GM18909 (cell line): Measurements from ENCODE around the gene POLR2F.
"Not testable (repeated sequence)": the region's sequence is repeated elsewhere in the genome, so short reads cannot be mapped to it uniquely, and the experiment has no call there.

ENCODE experiments used
- ATAC-seq: cut with Tn5 transposase; IDR thresholded peaks from one replicate; pipeline ENCODE4 v1.9.1; 2021; ENCODE audit warnings: mild to moderate bottlenecking; ENCODE audit not compliant: unreplicated experiment, poor library complexity

POLR2F gene

DNA sequence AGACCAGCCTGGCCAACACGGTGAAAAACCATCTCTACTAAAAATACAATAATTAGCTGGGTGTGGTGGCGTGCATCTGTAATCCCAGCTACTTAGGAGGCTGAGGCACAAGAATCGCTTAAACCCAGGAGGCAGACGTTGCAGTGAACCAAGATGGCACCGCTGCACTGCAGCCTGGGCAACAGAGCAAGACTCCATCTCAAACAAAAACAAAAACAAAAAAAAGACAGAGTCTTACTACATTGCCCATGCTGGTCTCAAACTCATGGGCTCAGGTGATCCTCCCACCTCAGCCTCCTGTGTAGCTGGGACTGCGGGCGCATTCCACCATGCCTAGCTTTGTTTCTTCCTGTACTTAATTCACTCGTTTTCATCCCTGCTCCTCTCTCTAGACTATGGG, 22.5 kb downstream of the POLR2F start:
- ATAC-seq, result not testable (repeated sequence)

DNA sequence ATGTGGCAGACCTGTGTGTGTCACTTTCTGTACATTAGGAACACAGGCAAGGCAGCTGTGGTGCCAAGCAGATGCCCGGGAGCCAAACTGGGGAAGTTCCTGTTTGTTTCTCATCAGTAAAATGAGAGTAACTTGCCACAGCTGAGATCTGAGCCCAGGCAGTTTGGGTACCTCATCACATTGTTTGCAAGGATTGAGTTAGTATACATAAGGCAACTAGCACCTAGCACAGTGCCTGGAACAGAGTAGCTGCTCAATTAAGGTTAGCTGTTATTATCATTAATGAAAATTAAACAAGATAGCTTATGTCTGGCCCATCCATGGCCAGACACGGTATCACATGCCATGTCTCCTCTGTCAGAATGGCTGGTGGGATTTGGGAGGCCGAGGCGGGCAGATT, 23.0 kb downstream of the POLR2F start:
- ATAC-seq, result no peak

DNA sequence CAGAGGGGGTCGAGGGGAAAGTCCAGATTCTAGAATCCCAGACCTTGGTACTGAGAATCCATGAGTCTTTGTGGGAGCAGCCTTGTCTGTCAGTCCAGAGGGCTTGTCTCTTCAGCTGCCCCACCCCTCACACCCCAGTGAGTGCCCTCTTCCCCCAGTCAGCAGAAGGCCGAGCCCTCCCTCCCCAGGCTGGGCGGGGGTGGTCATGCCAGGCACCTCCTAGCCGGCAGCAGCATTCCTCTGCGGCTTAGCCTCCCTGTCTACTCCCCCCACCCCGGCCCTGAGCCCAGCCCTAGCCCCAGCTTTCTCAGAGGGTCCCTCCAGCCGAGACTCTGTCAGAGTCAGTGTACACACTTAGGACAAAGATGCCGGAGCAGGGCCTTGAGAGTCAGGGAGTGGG, 26.3 kb downstream of the POLR2F start:
- no peak for ATAC-seq

DNA sequence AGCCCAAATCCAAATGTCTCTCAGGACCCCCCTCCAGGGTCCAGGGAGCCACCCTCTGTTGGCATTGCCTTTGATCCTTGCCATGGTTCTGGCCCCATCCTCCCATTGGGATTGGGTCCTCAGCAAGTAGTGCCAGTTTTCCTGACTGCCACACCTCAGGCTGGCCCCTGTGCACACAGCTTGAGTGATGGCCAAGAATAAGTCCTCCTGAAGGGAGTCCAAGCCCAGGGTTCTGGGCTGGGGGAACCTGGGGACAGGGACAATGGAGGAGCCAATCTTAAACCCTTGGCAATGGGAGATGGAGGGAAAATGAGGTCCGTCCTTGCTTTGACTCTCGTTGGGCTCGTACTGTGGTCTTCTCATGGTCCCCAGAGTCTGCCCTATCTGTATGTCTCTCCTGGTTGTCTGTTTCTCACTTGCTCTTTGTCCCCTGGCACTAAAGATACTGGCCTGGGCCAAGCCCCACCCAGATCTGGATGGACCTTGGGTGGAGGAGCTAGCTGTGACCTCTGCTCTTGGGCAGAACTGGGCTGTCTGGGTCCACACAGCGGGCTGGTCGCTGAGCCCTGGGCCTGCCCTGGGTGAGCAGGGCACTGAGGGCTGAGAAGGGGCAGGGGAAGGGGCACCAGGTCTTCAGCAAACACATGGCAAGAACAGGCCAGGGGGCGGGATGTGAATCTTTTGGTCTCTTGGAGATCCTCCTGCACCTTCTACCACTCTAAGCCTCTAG, 27.9 kb downstream of the POLR2F start:
- ATAC-seq, result no peak

DNA sequence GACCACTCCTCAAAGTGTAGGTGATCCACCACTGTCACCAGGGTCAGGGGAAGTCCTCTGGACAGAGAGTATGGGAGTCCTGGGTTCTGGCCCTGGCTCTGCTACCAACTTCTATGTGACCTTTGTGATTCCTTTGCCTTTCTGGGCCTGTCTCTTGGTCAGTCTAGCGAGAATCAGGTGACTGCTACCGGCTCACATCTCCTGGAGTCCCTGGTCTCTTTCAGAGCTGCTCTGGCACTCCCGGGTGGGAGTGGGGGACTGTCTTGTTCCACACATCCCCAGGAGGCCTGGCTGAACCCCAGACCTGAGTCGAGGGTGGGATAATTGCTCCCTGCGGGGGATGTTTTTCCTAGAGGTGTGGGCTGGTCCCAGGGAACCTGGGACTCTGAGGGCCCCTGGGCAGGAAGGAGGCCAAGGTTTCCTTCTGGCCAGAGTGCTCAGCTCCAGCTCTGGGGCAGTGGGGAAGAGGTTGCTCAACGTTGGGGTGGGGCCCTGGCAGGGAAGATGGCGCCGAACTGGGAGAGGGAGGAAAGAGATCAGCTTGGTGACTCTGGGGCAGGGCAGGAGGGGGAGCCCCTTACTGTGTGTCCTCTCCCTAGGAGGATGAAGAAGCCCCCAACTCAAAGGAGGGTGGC, 28.8 kb downstream of the POLR2F start:
- no peak for ATAC-seq

DNA sequence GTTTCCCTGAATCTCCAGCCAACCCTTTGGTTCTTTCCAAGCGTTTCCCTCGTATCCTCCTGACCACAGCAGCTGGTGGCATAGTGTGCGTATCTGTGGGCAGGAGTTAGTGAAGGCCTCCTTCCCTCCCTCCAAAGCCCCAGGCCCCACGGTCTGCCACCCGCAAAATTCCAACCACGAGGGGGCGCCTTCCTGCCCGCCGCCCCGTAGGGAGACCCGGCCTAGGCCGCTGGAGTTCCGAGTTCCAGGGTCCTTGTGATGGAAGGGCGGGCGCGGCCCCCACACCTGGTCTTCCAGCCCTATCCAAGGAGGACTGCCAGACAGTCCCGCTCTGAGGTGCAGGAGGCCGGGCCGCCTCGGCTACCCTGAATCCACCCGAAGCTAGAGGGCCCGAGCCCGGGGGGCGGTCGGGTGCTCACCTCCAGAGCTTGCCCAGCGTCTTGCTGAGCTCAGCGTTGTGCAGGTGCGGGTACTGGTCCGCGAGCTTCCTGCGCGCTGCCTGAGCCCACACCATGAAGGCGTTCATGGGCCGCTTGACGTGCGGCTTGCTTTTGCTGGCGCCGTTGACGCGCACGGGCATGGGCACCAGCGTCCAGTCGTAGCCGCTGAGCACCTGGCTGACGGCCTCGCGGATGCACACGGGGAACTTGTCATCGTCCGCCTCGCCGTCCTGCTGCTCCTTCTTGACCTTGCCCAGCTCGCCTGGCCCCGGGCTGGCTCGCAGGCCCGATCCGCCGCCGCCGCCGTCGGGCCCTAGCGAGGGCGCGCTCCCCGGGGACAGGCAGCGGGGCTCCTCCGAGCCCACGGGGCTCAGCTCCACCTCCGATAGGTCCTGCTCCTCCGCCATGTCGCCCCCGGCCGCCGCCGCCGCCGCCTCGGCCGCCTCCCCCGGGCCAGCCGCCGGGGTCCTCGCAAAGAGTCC, 29.7 kb downstream of the POLR2F start:
- no peak for ATAC-seq

DNA sequence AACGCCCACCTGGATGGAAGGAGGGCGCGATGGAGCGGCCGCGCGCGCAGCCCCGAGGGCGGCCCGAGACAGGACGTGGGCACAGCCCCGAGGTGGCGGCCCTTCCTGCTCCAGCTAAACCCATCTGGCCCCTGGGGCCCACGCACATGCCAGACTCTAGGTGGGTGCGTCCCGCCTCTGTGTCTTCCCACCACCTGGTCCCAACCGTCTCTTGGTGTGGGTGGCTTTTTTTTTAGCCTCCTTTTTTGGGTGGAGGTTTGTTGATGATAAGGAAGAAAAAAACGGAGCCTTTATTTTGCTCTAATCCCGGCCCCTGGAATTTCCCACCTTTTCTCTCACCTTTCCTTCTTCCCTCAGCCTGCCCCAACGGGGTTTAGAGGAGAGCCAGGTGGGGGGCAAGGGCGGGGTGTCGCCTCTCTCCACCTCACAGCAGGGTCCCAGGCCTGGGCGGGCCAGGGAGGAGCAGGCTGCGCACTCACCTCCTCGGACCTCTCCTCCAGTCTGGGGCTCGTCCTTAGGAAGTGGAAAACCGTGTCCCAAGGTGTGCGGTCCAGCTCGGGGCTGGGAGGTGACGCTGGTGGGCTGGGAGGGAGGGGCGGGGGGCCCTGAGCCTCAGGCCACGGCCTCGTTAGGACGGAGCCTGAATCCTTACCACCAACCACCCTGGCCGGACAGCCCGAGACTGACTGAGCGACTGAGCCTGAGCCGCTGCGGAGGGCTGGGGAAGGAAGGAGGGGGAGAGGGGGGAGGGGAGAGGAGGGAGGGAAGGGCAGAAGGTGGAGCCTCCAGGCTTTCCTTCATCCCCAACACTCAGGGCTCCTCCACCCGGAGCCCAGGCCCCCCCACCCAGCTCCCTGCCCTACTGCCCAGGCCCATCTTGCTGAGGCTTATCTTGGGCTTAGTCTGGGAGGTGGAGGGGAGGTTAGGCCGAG, 30.6 kb downstream of the POLR2F start, which contains the start of gene SOX10:
Gene SOX10 (minus strand): TSS at position 696 of the 932 bp plus-strand sequence. CDS start 771 bp downstream, outside the sequence.
- ATAC-seq, result no peak

DNA sequence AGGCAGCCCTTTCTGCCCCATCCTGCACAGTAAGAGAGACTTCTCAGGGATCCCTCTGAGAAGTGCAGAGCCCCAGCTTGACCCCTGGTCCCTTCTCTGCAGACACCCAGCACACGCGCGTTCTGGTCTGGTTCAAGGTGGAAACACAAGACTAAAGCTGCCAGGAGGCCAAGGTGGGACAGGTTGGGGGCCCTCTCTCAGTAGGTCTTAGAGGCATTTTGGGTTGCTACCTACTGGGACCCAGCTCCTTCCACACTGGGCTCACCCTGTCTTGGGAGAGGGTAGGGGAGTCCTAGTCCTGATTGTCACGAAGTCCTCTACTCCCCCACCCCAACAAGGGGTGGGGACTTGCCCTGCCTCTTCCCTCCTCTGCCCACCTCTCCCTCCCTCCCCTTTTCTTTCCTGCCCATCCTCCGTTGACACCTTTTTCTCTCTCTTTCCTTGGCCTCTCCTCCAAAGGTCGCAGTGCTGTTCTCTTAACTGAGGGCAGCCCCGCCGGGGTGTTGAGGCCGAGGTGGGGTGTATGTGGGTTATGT, 31.6 kb downstream of the POLR2F start:
- ATAC-seq, result no peak

DNA sequence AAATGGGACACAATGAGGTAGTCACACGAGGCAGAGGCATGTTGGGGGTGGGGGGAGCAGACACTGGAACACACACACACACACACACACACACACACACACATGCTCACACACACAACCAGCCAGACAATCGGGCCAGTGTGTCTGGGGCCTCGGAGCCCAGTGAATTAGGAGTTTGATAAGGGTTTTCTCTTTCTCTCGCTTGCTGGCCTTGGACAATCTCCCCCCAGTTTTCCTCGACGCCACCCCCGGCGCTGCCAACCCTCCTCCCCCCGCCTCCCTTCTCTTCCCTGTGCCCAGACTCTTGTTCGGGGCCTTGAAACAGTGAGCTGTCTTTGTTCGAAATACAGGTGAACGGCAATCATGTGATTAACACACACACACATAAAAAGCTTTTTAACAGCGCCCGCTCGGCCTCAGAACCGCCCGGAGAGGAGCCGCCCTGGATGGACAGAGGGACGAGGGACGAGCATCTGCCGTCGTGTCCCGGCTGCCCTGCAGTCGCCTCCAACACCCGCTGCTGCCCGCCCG, 32.3 kb downstream of the POLR2F start:
- ATAC-seq, result no peak

DNA sequence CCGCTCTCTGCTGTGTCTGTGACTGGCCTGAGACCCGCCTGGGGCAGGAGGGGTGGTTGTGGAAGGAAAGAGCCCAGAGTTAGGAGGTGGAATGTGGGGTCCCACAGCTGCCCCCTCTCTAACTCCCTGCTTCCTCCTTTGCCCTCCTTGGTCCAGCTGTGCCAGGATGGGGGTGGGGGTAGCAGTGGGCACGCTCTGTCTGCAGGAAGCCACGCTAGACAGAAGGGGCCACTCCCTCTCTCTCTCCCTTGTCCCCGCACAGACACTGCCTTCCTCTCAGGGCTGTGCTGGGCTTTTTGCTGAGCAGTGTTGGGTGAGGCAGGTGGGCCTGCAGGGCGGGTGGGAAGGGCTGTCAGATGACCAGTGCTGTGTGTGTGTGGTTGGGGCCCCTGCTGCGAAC, 32.9 kb downstream of the POLR2F start:
- ATAC-seq, result no peak

DNA sequence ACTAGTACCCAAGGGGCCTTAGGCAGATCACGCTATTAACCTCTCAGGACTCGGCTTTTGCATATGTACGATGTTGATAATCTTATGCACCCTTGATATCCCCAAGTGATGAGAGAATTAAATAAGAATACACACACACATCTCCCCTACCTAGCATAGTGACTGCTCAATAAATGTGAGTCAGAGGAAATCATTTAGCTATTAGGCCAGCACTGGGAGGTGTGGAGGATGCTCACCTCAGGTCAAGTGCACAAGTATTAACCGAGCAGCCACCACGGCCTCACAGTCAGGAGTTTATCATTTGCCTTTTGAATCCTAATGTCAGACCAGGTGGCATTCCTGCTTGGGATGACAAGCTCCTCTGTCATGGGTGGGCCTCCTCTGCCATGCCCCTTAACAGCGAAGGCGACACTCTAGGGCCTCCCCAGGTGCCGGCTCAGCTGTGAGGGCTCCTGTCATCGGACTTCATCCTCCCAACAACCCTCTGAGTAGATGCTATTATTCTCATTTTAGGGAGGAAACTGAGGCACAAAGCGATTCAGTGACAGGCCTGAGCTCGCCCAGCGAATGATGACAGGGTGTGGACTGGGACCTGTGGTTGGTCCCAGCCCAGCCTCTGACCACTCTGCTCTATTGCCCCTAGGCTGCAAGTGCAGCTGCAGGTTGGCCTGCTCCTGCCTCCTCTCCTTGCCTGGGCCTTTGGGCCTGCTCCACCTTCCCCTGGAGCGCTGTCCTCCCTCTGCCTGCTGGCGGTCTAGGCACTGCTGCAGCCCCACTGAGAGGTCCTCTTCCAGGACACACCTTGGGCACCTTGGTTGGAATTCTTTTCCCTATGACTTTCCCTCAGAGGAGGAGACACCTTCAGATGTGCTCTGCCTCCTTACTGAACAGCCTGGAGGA, 35.9 kb downstream of the POLR2F start:
- no peak for ATAC-seq

DNA sequence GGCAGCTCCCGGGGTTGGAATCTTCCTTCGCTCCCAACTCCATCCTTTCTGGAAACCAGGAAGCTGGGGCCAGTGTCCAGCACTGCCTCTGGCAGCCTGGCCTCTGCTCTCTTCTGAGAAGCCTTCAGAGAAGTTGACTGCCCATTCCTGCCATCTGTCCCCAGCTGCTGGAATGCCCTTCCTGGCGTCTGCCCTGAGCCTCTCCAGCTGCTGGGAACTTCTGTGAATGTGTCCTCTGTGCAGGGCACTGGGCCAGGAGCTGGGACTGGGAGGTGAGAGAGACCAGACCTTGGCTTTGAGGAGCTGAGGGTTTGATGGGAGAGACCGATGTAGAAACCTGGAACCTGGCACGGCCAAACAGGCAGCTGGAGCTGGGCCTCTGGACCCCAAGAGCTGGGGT, 36.8 kb downstream of the POLR2F start:
- ATAC-seq, result no peak

DNA sequence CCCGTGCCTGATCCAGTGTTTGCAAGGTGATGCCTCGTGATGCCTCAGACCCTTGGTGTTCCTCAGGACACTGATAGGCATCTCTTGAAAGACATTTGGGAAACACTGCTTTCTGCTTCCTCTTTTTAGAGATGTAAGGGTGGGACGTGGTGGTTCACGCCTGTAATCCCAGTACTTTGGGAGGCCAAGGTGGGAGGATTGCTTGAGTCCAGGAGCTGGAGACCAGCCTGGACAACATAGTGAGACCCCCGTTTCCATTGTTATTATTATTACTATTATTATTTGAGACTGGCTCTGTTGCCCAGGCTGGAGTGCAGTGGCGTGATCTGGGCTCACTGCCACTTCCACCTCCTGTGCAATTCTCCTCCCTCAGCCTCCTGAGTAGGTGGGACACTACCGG, 37.4 kb downstream of the POLR2F start:
- no peak for ATAC-seq

DNA sequence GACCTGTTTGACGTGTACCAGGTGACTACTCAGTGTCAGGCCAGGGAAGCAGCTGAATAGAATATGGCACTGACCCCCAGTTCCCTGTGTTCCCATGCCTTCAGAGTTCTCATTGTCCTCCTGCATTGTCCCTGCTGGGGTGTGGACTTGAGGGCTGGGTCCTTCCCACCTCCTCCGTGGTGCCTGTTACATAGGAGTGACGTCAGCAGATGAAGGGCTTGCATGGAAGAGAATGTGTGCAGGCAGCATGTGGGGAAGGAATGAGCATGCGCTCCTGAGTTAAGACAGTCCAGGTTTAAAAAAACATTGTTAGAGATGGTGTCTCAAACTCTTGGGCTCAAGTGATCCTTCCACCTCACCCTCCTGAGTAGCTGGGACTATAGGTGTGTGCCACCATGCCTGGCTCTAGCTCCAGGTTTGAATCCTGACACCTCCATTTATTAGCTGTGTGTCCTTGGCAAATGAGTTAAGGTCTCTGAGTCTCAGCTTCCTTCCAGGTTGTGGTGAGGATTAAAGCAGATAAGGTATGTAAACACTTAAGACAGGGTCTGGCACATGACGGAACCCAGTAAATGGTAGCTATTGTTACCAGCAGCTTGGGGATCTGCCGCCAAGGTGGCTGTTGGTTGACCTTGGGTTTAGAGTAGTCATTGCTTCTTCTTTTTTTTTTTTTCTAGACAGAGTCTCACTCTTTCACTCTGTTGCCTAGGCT, 38.4 kb downstream of the POLR2F start:
- no peak for ATAC-seq

DNA sequence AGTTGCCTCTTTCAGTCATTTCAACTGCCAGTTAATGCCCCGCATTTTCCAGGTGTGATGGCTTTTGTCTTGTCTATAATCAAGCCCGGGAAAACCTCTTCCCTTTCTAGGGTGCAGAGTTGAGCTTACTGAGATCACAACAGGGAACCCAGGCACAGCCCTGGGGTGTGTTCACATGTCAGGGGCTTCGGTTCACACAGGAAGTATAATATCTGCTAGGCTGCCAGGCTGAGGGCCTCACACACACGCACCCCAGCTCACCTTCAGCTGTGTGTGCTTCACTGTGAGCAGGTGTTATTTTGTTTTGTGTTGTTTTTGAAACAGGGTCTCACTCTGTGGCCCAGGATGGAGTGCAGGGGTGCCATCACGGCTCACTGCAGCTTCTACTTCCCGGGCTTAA, 40.5 kb downstream of the POLR2F start:
- no peak for ATAC-seq

DNA sequence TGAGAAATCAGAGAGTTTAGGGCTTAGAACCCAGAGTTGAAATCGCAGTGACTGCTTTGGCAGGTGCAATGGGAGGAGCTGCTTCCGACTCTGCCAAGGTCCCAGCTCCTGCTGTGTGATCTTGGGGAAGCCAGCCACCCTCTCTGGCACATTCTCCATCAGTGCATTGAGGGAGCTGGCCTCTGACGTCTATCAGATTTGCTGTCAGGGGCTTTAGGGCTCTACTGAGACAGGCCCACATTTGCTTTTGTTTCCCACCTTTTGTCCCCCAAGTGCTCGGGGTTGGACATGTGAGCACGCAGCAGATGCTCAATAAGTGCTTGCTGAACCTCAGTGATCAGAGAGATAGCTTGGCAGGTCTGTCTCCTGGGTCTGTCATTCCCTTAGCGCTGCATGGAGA, 41.5 kb downstream of the POLR2F start:
- no peak for ATAC-seq

DNA sequence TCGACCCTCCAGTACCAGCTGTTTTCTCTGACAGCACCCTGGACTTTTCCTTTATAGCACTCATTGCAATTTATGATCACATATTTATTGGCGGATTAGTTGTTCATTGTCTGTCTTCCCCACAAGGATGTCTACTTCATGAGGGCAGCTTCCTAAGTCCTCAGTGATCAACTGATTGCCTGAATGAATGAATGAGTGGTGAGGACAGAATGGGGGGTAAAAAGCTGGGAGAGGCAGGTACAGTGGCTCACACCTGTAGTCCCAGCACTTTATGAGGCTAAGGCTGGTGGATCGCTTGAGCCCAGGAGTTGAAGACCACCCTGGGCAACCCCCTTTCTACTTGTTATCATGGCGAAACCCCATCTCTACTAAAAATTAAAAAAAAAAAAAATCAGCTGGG, 42.0 kb downstream of the POLR2F start:
- ATAC-seq, result no peak

DNA sequence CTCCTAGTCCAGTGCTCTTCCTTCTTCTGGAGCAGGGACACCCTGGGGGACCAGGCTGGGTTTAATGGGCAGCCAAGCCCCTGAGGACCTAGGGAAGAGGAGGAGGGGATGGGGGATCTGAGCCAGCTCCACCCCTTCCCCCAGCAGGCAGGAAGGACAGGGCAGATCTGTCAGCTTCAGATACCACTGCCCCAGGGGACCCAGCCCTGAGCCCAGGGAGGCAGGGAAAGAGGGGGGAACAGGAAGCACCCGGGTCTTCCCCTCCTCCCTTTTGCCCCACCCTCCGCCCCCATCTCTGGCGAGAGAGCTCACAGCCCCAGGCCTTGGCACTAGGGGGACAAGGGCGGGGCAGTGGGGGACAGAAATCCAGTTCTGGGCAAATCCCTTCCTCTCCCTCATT, 42.6 kb downstream of the POLR2F start:
- ATAC-seq, result no peak
